WTC11 (cell line): Measurements from ENCODE around the gene BTNL2. TPM values are rescaled to one million over a fixed set of nuclear protein-coding genes. Genes with fewer than 3 reads are reported as not detected.

Source experiments
- ATAC-seq: fragments of 200-7000 bp; cut with Tn5 transposase; 2 replicates; pipeline ENCODE4 v1.10.0; 2021; ENCODE audit warnings: mild to moderate bottlenecking, moderate library complexity
- CTCF ChIA-PET: fragments of 300-600 bp; sonication (Branson Sonifier 250); formaldehyde crosslinking; loops from one replicate; lab custom pipeline; 2021; ENCODE audit warnings: antibody characterized with exemption; lab: Charles Lee
- POLR2A ChIA-PET: fragments of 350-600 bp; sonication (Branson Sonifier 250); formaldehyde crosslinking; loops from one replicate; lab custom pipeline; 2021; ENCODE audit warnings: antibody characterized with exemption; lab: Charles Lee
- DNase-seq: peaks from one replicate; pipeline ENCODE4 v3.0.0; 2021; ENCODE audit warnings: low spot score
- H3K27ac Mint-ChIP-seq: 2 replicates; pipeline ENCODE4 v1.8.0; 2021; ENCODE audit warnings: mixed read lengths
- H3K27me3 Mint-ChIP-seq: 2 replicates; pipeline ENCODE4 v1.8.0; 2021; ENCODE audit warnings: low read depth, mild to moderate bottlenecking, moderate library complexity, mixed read lengths
- H3K36me3 Mint-ChIP-seq: 2 replicates; pipeline ENCODE4 v1.8.0; 2021; ENCODE audit warnings: mixed read lengths
- H3K4me1 Mint-ChIP-seq: 2 replicates; pipeline ENCODE4 v1.8.0; 2022; ENCODE audit warnings: mixed read lengths
- H3K4me3 Mint-ChIP-seq: 2 replicates; pipeline ENCODE4 v1.8.0; 2021; ENCODE audit warnings: mild to moderate bottlenecking, moderate library complexity, mixed read lengths
- H3K9me3 Mint-ChIP-seq: 2 replicates; pipeline ENCODE4 v1.8.0; 2021; ENCODE audit warnings: mixed read lengths
- ATF2 ChIP-seq: sonication (generic); formaldehyde crosslinking; IDR thresholded peaks from 2 replicates; pipeline ENCODE4 v1.8.1; 2022; ENCODE audit warnings: low read depth, missing genetic modification reagents, borderline replicate concordance
- CBFB ChIP-seq: sonication (generic); formaldehyde crosslinking; IDR thresholded peaks from 2 replicates; pipeline ENCODE4 v1.8.1; 2022; ENCODE audit warnings: mild to moderate bottlenecking, low read depth, missing genetic modification reagents
- CREB1 ChIP-seq: sonication (generic); formaldehyde crosslinking; IDR thresholded peaks from 2 replicates; pipeline ENCODE4 v1.8.0; 2023; ENCODE audit warnings: mild to moderate bottlenecking, missing genetic modification reagents
- CREM ChIP-seq: sonication (generic); formaldehyde crosslinking; IDR thresholded peaks from 2 replicates; pipeline ENCODE4 v1.8.1; 2022; ENCODE audit warnings: mild to moderate bottlenecking, missing genetic modification reagents, moderate library complexity
- E2F1 ChIP-seq: sonication (generic); formaldehyde crosslinking; IDR thresholded peaks from 2 replicates; pipeline ENCODE4 v1.8.0; 2022; ENCODE audit warnings: mild to moderate bottlenecking, missing genetic modification reagents
- ETV6 ChIP-seq: sonication (generic); formaldehyde crosslinking; IDR thresholded peaks from 2 replicates; pipeline ENCODE4 v1.8.1; 2022; ENCODE audit warnings: mild to moderate bottlenecking, missing genetic modification reagents
- FOXP4 ChIP-seq: sonication (generic); formaldehyde crosslinking; IDR thresholded peaks from 2 replicates; pipeline ENCODE4 v1.8.0; 2022; ENCODE audit warnings: mild to moderate bottlenecking, missing genetic modification reagents
- GTF2I ChIP-seq: fragments of 250-450 bp; sonication (Bioruptor Pico); conservative IDR thresholded peaks from 2 replicates; pipeline ENCODE4 v1.4.0; 2021; ENCODE audit warnings: mild to moderate bottlenecking
- JAZF1 ChIP-seq: fragments of 250-450 bp; sonication (Bioruptor Pico); IDR thresholded peaks from 2 replicates; pipeline ENCODE4 v1.9.0; 2021; ENCODE audit warnings: moderate library complexity, mild to moderate bottlenecking, inconsistent platforms
- NFYB ChIP-seq: sonication (generic); formaldehyde crosslinking; conservative IDR thresholded peaks from 2 replicates; pipeline ENCODE4 v1.8.0; 2022; ENCODE audit warnings: low read depth, missing genetic modification reagents
- NR1H2 ChIP-seq: sonication (generic); formaldehyde crosslinking; IDR thresholded peaks from 2 replicates; pipeline ENCODE4 v1.9.0; 2021; ENCODE audit warnings: mild to moderate bottlenecking, moderate library complexity, missing genetic modification reagents
- SOX15 ChIP-seq: fragments of 250-450 bp; sonication (Bioruptor Pico); IDR thresholded peaks from 2 replicates; pipeline ENCODE4 v1.9.0; 2021; ENCODE audit warnings: mild to moderate bottlenecking
- SP1 ChIP-seq: sonication (generic); formaldehyde crosslinking; conservative IDR thresholded peaks from 2 replicates; pipeline ENCODE4 v1.8.1; 2022; ENCODE audit warnings: missing genetic modification reagents
- TEAD4 ChIP-seq: sonication (generic); formaldehyde crosslinking; IDR thresholded peaks from 2 replicates; pipeline ENCODE4 v1.8.0; 2022; ENCODE audit warnings: mild to moderate bottlenecking, missing genetic modification reagents
- ZMAT4 ChIP-seq: fragments of 250-450 bp; sonication (Bioruptor Pico); IDR thresholded peaks from 2 replicates; pipeline ENCODE4 v1.9.0; 2021; ENCODE audit warnings: mild to moderate bottlenecking
- ZNF396 ChIP-seq: fragments of 250-450 bp; sonication (Bioruptor Pico); IDR thresholded peaks from 2 replicates; pipeline ENCODE4 v1.8.0; 2021; ENCODE audit warnings: mild to moderate bottlenecking, moderate library complexity, borderline replicate concordance
- ZNF416 ChIP-seq: fragments of 250-450 bp; sonication (Bioruptor Pico); IDR thresholded peaks from 2 replicates; pipeline ENCODE4 v1.9.0; 2021; ENCODE audit warnings: mild to moderate bottlenecking, inconsistent platforms
- ZNF423 ChIP-seq: fragments of 250-450 bp; sonication (Bioruptor Pico); IDR thresholded peaks from 2 replicates; pipeline ENCODE4 v2.1.2; 2022; ENCODE audit warnings: mild to moderate bottlenecking, moderate library complexity
- total RNA-seq: library from RNA; stranded (reverse); gene quantifications from 3 replicates; pipeline ENCODE4 v1.2.3, GENCODE V29; 2021
- TF ChIP-seq, protein P1 (sequence below): sonication (generic); formaldehyde crosslinking; conservative IDR thresholded peaks from 2 replicates; pipeline ENCODE4 v1.8.1; 2022; ENCODE audit warnings: mild to moderate bottlenecking, missing genetic modification reagents
- TF ChIP-seq, protein P2 (sequence below): fragments of 250-450 bp; sonication (Bioruptor Pico); IDR thresholded peaks from 2 replicates; pipeline ENCODE4 v1.9.0; 2021; ENCODE audit warnings: mild to moderate bottlenecking

The BTNL2 gene
- total RNA-seq, 1 experiment from 2014 or later, result not detected

GRCh38 chr6:32391505-32391904, 15.5 kb downstream of the BTNL2 start:
- CTCF ChIA-PET, result no interaction called here
- no peaks in the 10 kb centered on the region for H3K4me1 Mint-ChIP-seq
- H3K4me3 Mint-ChIP-seq, result no peak overlapping the region
- DNase-seq (no peak), ATAC-seq (no peak)
- H3K36me3 Mint-ChIP-seq, result no peaks in the 10 kb centered on the region
- H3K9me3 Mint-ChIP-seq, result peaks cover 5% of the 10 kb centered on the region; the same call in 1 of the 2 replicates
- no peaks in the 10 kb centered on the region for H3K27me3 Mint-ChIP-seq
- POLR2A ChIA-PET, result no interaction called here
- TF ChIP-seq CREM (no peak), FOXP4 (no peak), ATF2 (CRISPR knock-in tag) (no peak), GTF2I (CRISPR knock-in tag) (no peak), ETV6 (CRISPR knock-in tag) (no peak)
- TF ChIP-seq, all 79 proteins: peak for 0
- no peak overlapping the region for H3K27ac Mint-ChIP-seq

DNA sequence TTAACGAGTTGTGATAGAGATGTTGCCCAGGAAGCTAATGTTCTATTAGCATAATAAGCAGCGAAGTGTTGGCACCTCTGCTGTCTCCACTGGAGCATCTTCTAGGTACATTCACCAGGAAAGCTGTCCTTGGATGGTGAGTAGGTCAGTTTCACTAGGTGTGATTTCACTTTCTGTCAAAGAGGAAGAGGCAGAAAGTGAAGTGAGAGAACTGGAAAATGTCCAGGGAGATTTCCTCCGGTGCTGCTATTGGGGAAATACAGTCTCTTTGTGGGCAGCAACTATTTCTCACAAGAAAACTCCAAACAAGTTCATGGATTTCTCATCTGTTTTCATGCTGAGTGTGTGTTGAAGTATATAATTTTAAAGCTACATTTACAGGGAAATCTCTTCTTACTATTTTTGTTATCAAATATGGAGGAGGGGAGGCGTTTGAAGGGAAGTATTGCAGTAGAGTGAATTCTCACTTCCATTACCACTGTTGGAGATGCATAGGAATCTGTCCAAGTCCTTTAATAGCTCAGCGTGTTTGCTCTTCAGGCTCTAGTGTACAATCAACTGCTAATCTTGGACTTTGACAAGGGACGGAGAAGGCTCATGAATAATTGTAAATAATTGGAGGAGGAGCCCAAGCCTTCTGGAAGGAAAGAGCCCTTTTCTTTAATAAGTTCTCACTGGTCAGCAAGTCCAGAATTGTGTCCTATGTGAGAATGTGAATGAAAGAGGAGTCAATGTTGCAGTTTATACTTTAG, 19.2 kb downstream of the BTNL2 start:
- TF ChIP-seq SOX15 (CRISPR knock-in tag) (no peak), SP1 (CRISPR knock-in tag) (no peak), NR1H2 (CRISPR knock-in tag) (no peak), ZNF423 (CRISPR knock-in tag) (no peak), NFYB (CRISPR knock-in tag) (no peak), JAZF1 (no peak)
- TF ChIP-seq, protein P1, sequence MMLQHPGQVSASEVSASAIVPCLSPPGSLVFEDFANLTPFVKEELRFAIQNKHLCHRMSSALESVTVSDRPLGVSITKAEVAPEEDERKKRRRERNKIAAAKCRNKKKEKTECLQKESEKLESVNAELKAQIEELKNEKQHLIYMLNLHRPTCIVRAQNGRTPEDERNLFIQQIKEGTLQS (CRISPR knock-in tag), result no peak
- Mint-ChIP-seq H3K36me3 (0 out of 2 replicates have a peak, but pooled peaks cover 3% of the 10 kb centered on the region), H3K4me1 (no peaks in the 10 kb centered on the region), H3K9me3 (peaks cover 15% of the 10 kb centered on the region), H3K27ac (no peak overlapping the region), H3K4me3 (no peak overlapping the region), H3K27me3 (no peaks in the 10 kb centered on the region)
- POLR2A ChIA-PET, result no interaction called here
- ATAC-seq (no peak), DNase-seq (no peak)
- CTCF ChIA-PET, result interaction anchor here (1.2 kb wide), 1 partner anchor 451 kb away, joined by 3 read pairs; the partner anchor contains the start of gene TAP2

- H3K9me3 Mint-ChIP-seq, result peaks cover 15% of the 10 kb centered on the region
- TF ChIP-seq ZNF416 (CRISPR knock-in tag) (no peak), CREB1 (CRISPR knock-in tag) (no peak), E2F1 (CRISPR knock-in tag) (no peak), ZMAT4 (CRISPR knock-in tag) (no peak), ZNF396 (CRISPR knock-in tag) (no peak), CBFB (CRISPR knock-in tag) (no peak), TEAD4 (CRISPR knock-in tag) (no peak)
- TF ChIP-seq, protein P2, sequence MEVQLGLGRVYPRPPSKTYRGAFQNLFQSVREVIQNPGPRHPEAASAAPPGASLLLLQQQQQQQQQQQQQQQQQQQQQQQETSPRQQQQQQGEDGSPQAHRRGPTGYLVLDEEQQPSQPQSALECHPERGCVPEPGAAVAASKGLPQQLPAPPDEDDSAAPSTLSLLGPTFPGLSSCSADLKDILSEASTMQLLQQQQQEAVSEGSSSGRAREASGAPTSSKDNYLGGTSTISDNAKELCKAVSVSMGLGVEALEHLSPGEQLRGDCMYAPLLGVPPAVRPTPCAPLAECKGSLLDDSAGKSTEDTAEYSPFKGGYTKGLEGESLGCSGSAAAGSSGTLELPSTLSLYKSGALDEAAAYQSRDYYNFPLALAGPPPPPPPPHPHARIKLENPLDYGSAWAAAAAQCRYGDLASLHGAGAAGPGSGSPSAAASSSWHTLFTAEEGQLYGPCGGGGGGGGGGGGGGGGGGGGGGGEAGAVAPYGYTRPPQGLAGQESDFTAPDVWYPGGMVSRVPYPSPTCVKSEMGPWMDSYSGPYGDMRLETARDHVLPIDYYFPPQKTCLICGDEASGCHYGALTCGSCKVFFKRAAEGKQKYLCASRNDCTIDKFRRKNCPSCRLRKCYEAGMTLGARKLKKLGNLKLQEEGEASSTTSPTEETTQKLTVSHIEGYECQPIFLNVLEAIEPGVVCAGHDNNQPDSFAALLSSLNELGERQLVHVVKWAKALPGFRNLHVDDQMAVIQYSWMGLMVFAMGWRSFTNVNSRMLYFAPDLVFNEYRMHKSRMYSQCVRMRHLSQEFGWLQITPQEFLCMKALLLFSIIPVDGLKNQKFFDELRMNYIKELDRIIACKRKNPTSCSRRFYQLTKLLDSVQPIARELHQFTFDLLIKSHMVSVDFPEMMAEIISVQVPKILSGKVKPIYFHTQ, result no peak
- TF ChIP-seq, protein P1 (CRISPR knock-in tag), result no peak
- no peaks in the 10 kb centered on the region for H3K4me1 Mint-ChIP-seq
- DNase-seq (no peak), ATAC-seq (no peak)
- ChIA-PET CTCF (no interaction called here), POLR2A (no interaction called here)
- no peak overlapping the region for H3K4me3 Mint-ChIP-seq
- no peaks in the 10 kb centered on the region for H3K27me3 Mint-ChIP-seq
- 0 out of 2 replicates have a peak, but pooled peaks cover 3% of the 10 kb centered on the region for H3K36me3 Mint-ChIP-seq
- no peak overlapping the region for H3K27ac Mint-ChIP-seq
Measured at GRCh38 chr6:32386040-32386439, 20.9 kb downstream of the BTNL2 start.
